GM19468 (cell line): Measurements from ENCODE around the gene ISL2.

Source experiments
- ATAC-seq: cut with Tn5 transposase; IDR thresholded peaks from one replicate; pipeline ENCODE4 v1.9.1; 2021; ENCODE audit warnings: mild to moderate bottlenecking, moderate library complexity, moderate number of reproducible peaks; ENCODE audit not compliant: unreplicated experiment; ENCODE audit errors: extremely low read depth

ISL2 gene

DNA sequence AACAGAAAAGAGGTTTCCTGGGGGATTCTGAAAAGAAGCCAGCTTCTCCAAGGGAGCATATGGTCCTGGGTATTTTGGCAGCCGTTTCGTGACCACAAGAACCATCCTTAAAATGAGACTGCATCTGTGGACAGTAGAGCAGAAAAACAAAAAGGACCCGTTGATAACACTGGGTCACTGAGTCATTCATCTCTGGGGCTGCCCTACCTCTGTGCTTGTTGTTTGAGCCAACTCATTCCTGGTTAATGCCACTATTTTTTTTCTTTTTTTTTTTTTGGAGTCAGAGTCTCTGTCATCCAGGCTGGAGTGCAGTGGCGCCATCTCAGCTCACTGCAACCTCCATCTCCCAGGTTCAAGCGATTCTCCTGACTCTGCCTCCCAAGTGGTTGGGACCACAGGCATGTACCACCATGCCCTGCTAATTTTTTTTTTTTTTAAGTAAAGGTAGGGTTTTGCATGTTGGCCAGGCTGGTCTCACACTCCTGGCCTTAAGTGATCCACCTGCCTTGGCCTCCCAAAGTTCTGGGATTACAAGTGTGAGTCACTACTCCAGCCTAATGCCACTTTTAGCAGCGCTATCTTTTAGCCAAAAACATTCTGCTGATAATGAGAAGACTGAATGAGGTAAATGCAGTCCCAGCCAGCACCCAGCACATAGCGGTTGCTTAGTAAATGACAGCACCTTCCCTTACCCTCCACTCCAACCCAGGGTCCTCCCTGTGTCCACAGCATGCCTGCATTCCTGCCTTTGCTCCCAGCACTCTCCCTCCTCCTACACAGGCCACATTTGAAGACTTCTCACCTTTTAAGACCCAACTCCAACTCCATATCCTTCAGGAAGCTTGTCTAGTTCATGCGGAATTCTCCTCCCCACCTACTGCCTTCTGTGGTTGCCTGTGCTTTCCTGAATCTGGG, 9.1 kb upstream of the ISL2 start:
- no peak for ATAC-seq

- ATAC-seq, result no peak
Measured at GRCh38 chr15:76328106-76328696, 8.4 kb upstream of the ISL2 start.

DNA sequence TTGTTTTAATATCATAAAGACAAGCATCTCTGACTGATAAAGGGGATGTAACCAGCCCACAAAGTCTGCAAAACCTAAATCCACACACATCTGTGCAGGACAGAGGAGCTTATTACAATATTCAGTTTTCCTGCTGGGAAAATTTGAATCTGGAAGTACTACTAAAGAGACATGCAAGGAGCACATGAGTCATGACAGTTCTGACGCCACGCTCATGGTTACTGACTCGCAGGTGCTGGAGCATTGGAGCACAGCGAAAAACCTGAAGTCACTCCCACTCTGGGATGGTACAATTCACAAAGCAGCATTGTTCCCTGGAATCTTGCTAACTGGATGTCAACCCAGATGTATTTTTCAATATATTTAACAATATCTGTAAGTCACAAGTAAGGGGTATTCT, 7.6 kb upstream of the ISL2 start:
- ATAC-seq, result no peak

DNA sequence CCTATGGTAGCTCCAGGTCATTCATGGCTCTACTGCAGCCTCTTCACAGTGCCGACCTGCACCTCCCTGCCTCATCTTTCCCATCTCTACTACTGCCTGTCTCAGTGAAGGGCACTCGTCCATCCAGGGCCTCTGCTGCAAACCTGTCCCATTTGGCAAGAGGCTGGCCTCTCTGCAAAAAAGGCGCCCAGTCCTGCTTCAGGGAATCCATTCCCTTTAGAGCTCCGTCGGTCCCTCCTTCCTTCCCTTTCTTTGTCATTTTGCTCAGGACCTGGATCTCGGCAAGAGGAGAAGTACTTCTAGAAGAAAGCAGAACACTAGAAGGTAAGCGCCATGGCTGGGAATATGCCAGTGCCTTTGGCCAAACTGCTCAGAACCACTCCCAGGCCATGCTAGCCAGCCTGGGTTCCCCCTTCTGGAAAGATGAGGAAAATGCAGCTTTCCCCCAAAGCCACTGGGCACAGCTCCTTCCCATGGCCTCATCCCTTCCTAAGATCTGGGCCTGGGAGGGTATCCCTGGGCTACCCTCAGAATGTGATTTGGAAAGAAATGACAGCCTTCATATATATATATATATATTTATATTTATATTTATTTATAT, 6.4 kb upstream of the ISL2 start:
- ATAC-seq, result no peak

GRCh38 chr15:76332796-76333195, 3.8 kb upstream of the ISL2 start:
- ATAC-seq, result no peak

GRCh38 chr15:76333309-76333708, 3.3 kb upstream of the ISL2 start:
- ATAC-seq, result no peak

DNA sequence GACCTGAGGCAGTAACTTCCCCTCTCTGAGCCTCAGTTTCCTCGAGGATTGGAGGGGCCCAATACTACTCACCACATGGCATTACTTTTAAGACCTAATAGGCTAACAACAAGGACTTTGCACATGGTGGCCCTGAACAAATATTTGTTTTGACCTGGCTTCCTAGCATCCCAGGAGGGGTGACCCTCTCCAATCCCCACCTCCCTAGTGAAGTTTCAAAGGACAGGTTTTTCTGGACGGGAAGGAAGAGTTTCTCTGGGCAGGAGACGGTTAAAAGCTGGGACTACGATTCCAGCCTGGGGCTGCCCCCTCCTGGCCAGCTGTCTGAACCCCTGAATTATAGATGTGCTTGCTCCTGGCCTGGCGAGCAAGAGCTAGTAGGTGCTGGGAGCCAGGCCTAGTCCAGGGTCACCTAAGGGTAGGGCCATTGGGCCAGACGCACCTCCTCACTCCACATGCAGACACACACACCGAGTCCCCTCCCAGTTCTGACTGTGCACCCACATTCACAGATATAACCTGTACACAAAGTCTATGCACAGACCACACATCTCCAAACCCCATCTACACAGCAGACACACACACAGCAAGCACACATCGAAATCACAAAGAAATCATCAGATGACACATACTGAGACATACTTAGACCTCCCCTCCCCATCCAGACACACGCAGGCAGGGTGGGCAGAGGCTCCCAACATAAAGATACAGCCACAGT, 2.7 kb upstream of the ISL2 start:
- ATAC-seq, result no peak

DNA sequence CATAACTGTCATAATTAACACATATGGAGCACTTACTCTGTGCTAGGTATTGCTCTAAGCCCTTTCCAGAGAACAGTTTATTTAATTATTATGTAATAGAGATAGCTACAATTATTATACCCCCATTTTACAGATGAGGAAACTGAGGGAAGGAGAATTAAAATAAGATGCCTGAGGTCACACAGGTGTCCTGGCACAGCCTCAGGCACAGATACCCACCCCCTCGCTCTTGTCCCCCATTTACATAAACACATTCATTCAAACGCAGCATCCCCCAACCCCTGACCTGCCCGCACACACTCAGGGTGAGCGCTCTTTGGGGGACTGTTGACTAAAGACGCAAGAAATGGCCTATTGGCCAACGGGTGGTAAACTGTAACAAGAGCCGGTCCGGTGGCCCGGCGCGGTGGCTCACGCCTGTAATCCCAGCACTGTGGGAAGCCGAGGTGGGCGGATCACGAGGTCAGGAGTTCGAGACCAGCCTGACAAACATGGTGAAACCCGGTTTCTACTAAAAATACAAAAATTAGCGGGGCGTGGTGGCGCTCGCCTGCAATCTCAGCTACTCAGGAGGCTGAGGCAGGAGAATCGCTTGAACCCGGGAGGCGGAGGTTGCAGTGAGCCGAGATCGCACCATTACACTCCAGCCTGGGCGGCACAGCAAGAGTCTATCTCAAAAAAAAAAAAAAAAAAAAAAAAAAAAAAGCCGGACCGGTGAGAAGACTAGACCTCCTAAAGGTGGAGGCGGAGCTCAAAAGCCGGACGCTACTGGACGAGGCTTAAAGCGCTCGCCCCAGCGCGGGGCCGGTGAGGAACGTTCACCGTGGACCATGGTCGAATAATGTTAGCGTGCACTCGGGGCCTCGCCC, 1.9 kb upstream of the ISL2 start:
- ATAC-seq, result no peak

DNA sequence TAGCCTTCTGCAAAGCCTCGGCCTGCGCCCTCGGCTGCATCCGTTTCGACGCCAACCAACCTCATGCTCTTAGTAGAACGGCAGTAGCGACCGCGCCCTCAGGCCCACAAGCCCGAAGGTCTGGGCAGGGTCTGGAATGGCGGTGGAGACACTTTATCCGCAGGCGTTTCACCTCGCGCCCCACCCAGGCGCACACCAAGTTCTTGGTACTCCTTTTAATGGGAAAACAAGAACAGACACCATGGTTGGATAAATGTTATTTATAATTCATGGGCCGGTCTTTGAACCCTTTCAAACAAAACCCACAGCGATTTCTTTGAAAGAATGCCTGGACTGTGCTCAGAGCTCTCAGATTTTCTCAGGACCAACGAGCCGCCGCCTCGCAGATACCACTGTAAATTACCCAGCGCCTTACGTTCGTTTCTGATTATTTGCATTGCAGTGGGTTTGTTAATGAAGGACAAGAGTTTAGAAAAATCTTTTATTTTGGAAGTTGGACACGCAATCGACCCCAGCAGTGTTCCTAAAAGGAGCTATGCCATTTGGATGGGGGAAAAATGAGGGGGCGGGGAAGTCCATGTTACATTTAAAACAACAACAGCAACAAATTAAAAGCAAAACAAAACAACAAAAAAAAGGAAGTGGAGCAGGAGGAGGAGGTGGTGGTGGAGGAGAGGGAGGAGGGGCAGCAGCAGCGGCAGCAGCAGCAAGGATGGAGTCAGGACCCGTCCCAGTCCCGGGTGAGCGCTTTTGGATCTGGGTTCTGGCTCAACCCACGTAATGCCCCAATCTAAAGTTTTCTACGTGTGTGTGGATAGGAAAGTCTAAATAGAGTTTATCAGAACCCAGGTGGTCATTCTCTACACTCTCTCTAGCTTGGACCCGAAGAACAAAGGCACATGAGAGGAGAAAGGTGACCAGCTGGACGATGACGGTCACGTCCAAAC, 993 bp upstream of the ISL2 start:
- ATAC-seq, result no peak

- ATAC-seq, result no peak
Measured at GRCh38 chr15:76337059-76337695, 604 bp downstream of the ISL2 start.

GRCh38 chr15:76337696-76338485, 1.3 kb downstream of the ISL2 start:
- ATAC-seq, result no peak

GRCh38 chr15:76338486-76339304, 2.1 kb downstream of the ISL2 start:
- ATAC-seq, result no peak

DNA sequence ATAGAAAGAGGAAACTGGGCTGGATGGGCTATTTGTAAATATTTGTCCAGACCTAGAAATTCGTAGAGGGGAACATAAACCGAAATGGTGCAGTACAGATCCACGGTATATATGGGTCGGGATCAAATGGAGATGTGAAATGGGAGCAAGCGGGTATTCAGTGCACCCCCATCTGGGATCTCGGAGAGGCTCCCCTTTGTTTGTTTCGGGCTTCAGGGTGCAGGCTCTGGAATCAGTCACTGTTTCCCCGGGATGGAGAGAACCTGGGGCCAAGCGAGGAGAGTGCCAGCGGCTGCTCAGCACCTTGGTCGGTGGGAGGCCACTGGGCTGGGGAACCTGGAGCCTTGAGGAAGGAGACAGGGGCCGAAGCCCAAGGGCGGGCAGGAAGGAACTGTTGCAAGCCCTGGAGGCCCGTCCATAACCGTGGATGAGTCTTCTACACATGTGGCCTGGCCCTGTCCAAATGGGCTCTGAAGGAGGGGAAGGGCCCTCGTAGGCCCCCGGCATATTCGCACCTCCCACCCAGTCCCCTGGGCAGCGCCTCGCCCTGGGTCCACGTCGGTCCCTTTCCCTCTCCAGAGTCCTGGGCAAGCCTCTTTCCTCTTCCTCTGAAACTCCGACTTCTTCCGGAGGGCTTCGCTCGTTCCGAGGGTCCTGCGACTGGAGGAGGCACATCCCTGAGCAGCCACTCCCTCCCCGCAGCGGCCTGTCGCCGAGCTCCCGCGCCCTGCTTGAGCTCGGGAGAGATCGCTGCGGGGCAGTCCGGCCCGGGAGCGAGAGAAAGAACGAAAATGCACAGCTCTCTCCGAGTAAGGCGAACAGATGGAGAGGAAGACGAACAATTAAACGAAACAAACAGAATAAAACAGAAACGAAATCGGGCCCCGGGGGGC, 3.0 kb downstream of the ISL2 start:
- no peak for ATAC-seq

DNA sequence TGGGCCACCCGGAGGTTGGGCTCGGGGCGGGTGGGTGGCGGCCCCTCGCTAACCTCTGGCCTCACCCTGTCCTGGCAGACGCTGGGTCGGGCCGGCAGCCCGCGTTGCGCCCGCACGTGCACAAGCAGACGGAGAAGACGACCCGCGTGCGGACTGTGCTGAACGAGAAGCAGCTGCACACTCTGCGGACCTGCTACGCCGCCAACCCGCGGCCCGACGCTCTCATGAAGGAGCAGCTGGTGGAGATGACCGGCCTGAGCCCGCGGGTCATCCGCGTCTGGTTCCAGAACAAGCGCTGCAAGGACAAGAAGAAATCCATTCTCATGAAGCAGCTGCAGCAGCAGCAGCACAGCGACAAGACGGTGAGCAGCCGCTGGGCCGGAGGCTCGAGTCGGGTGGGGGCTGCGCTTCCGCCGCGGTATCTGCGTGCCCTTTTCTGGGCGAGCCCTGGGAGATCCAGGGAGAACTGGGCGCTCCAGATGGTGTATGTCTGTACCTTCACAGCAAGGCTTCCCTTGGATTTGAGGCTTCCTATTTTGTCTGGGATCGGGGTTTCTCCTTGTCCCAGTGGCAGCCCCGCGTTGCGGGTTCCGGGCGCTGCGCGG, 3.7 kb downstream of the ISL2 start:
- no peak for ATAC-seq

DNA sequence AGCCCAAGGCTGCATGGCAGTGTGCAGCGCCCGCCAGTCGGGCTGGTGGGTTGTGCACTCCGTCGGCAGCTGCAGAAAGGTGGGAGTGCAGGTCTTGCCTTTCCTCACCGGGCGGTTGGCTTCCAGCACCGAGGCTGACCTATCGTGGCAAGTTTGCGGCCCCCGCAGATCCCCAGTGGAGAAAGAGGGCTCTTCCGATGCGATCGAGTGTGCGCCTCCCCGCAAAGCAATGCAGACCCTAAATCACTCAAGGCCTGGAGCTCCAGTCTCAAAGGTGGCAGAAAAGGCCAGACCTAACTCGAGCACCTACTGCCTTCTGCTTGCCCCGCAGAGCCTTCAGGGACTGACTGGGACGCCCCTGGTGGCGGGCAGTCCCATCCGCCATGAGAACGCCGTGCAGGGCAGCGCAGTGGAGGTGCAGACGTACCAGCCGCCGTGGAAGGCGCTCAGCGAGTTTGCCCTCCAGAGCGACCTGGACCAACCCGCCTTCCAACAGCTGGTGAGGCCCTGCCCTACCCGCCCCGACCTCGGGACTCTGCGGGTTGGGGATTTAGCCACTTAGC, 4.3 kb downstream of the ISL2 start:
- no peak for ATAC-seq
